Measurements from ENCODE around the gene TTC33. TPM values are rescaled to one million over a fixed set of nuclear protein-coding genes. Genes with fewer than 3 reads are reported as not detected.
"Not testable (repeated sequence)": the region's sequence is repeated elsewhere in the genome, so short reads cannot be mapped to it uniquely, and the experiment has no call there.

TTC33 gene
- polyA plus RNA-seq, 10 donors, result 16.6 to 23.1 (median 18.7) TPM

- DNase-seq, result no peak
Measured at GRCh38 chr5:40616781-40617180, 139.0 kb downstream of the TTC33 start.

GRCh38 chr5:40615586-40616170 lies 140.1 kb downstream of the TTC33 start:
- no peak for DNase-seq

- DNase-seq, result peak in 1 of 3 donors; percentile 19
Measured at GRCh38 chr5:40614923-40615585, 140.7 kb downstream of the TTC33 start.

GRCh38 chr5:40614466-40614865 lies 141.3 kb downstream of the TTC33 start:
- DNase-seq, result peak in 1 of 3 donors; percentile 47

GRCh38 chr5:40607202-40607601 lies 148.6 kb downstream of the TTC33 start:
- DNase-seq, result no peak

GRCh38 chr5:40606077-40606765 lies 149.5 kb downstream of the TTC33 start:
- no peak for DNase-seq

- DNase-seq, result peak in 1 of 3 donors; percentile 6
Measured at GRCh38 chr5:40605295-40605958, 150.3 kb downstream of the TTC33 start.

GRCh38 chr5:40603378-40603777 lies 152.4 kb downstream of the TTC33 start:
- DNase-seq, result peak in 1 of 3 donors; percentile 54

- no peak for DNase-seq
Measured at GRCh38 chr5:40601198-40601868, 154.4 kb downstream of the TTC33 start.

- no peak for DNase-seq
Measured at GRCh38 chr5:40600383-40600782, 155.4 kb downstream of the TTC33 start.

GRCh38 chr5:40599676-40600075 lies 156.1 kb downstream of the TTC33 start:
- no peak for DNase-seq

- DNase-seq, result peak in 1 of 3 donors; percentile 50
Measured at GRCh38 chr5:40594811-40595210, 160.9 kb downstream of the TTC33 start.

GRCh38 chr5:40591727-40592396 lies 163.9 kb downstream of the TTC33 start:
- DNase-seq, result not testable (repeated sequence)

- DNase-seq, result no peak
Measured at GRCh38 chr5:40587376-40587775, 168.4 kb downstream of the TTC33 start.

- DNase-seq, result no peak
Measured at GRCh38 chr5:40585537-40586267, 170.1 kb downstream of the TTC33 start.

- no peak for DNase-seq
Measured at GRCh38 chr5:40584054-40584453, 171.7 kb downstream of the TTC33 start.

GRCh38 chr5:40578501-40579451 lies 177.0 kb downstream of the TTC33 start:
- no peak for DNase-seq

- no peak for DNase-seq
Measured at GRCh38 chr5:40577718-40578117, 178.0 kb downstream of the TTC33 start.

- no peak for DNase-seq
Measured at GRCh38 chr5:40575921-40576320, 179.8 kb downstream of the TTC33 start.

Measured in muscle of back (tissue), 11 donors.